ENCODE results near the gene GTF2F2. TPM values are rescaled to one million over a fixed set of nuclear protein-coding genes. Genes with fewer than 3 reads are reported as not detected.

The GTF2F2 gene
- total and polyA plus RNA-seq, 8 donors, result 8.7 to 30.7 (median 16.2) TPM

DNA sequence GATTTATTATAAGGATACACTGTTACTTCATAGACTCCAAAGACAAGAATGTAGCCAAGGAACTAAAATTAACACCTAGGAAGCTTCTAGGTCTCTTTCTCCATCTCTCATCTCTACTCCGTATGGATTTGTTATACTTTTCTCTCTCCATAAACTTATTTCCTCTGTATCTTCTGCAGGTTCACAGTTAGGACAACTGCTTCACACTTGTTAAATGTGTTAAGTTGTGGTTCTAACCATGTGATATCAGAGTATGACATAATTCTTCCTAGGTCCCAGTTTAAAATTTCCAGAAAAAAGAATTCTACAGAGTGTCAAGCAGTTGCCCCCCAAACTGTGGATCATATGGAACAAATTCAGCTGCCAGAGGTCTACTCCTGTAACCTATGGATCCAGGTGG lies 42.3 kb upstream of the GTF2F2 start:
- intact Hi-C loops (cut with DNase I; ENCODE audit: low total_unique reads), result no loop called here
- 67 to 88% (median 75%) methylated on average over 1 of the region's 1 CpG for WGBS, 5 donors
- DNase-seq, result no peak
- no peaks in the 10 kb centered on the region for H3K27me3 ChIP-seq
- H3K27ac ChIP-seq, result no peak overlapping the region
- no peaks in the 10 kb centered on the region for H3K4me1 ChIP-seq
- TF ChIP-seq POLR2A (IDR thresholded peaks at IDR 0.05) (no peak), POLR2AphosphoS5 (IDR thresholded peaks at IDR 0.05) (no peak), EP300 (IDR thresholded peaks at IDR 0.05) (no peak)
- TF ChIP-seq, protein P1, sequence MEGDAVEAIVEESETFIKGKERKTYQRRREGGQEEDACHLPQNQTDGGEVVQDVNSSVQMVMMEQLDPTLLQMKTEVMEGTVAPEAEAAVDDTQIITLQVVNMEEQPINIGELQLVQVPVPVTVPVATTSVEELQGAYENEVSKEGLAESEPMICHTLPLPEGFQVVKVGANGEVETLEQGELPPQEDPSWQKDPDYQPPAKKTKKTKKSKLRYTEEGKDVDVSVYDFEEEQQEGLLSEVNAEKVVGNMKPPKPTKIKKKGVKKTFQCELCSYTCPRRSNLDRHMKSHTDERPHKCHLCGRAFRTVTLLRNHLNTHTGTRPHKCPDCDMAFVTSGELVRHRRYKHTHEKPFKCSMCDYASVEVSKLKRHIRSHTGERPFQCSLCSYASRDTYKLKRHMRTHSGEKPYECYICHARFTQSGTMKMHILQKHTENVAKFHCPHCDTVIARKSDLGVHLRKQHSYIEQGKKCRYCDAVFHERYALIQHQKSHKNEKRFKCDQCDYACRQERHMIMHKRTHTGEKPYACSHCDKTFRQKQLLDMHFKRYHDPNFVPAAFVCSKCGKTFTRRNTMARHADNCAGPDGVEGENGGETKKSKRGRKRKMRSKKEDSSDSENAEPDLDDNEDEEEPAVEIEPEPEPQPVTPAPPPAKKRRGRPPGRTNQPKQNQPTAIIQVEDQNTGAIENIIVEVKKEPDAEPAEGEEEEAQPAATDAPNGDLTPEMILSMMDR (IDR thresholded peaks at IDR 0.05), result no peak
- no peaks in the 10 kb centered on the region for H3K9me3 ChIP-seq
- no peaks in the 10 kb centered on the region for H3K36me3 ChIP-seq
- no peak overlapping the region for H3K4me3 ChIP-seq

DNA sequence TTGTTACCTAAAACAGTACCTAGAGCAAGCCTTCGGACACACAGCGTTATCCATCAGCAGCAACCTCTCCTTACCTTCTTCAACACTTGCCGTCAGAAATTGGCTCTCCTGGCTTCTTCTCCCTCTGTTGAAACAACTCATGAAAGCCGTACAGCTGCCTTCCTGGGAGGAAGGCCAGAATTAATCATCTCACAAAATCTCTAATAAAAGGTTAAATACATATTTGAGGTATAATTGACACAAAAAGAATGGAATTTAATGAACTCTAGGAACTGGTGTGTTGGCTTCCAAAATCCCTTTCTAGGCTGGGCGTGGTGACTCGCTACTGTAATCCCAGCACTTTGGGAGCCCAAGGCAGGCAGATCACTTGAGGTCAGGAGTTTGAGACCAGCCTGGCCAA lies 37.3 kb upstream of the GTF2F2 start:
- Histone ChIP-seq H3K27ac (no peak overlapping the region), H3K9me3 (no peaks in the 10 kb centered on the region), H3K36me3 (no peaks in the 10 kb centered on the region), H3K4me1 (no peaks in the 10 kb centered on the region), H3K4me3 (no peak overlapping the region), H3K27me3 (no peaks in the 10 kb centered on the region)
- TF ChIP-seq, protein P1 (IDR thresholded peaks at IDR 0.05), result no peak
- TF ChIP-seq EP300 (IDR thresholded peaks at IDR 0.05) (no peak), POLR2AphosphoS5 (IDR thresholded peaks at IDR 0.05) (no peak), POLR2A (IDR thresholded peaks at IDR 0.05) (no peak)
- DNase-seq, result no peak
- intact Hi-C loops (cut with DNase I; ENCODE audit: low total_unique reads), result no loop called here
- 54 to 70% (median 63%) methylated on average over 6 of the region's 6 CpGs for WGBS, 5 donors

DNA sequence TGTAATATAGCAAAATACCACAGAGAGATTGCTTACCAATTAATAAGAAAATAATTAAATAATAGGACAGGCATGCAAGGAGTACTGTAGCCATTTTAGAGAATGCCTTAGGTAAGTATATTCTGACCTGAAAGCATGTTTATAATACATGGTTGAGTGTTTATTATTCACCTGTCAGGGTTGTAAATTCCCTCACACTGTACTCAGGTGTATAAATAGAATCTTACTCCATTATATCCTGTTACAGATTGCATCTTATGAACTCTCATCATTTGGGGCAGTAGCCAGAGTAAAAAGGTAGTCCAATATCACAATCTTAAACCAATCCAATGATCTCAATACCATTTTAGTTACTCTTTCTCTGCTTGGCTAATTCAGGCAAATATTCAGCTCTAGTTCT lies 35.8 kb upstream of the GTF2F2 start:
- H3K4me3 ChIP-seq, result no peak overlapping the region
- intact Hi-C loops (cut with DNase I; ENCODE audit: low total_unique reads), result no loop called here
- no peaks in the 10 kb centered on the region for H3K27me3 ChIP-seq
- no peak for TF ChIP-seq POLR2A (IDR thresholded peaks at IDR 0.05)
- no peak for TF ChIP-seq POLR2AphosphoS5 (IDR thresholded peaks at IDR 0.05)
- TF ChIP-seq, protein P1 (IDR thresholded peaks at IDR 0.05), result no peak
- no peak for TF ChIP-seq EP300 (IDR thresholded peaks at IDR 0.05)
- no peak for DNase-seq
- H3K36me3 ChIP-seq, result no peaks in the 10 kb centered on the region
- H3K4me1 ChIP-seq, result no peaks in the 10 kb centered on the region
- no peaks in the 10 kb centered on the region for H3K9me3 ChIP-seq
- H3K27ac ChIP-seq, result no peak overlapping the region

DNA sequence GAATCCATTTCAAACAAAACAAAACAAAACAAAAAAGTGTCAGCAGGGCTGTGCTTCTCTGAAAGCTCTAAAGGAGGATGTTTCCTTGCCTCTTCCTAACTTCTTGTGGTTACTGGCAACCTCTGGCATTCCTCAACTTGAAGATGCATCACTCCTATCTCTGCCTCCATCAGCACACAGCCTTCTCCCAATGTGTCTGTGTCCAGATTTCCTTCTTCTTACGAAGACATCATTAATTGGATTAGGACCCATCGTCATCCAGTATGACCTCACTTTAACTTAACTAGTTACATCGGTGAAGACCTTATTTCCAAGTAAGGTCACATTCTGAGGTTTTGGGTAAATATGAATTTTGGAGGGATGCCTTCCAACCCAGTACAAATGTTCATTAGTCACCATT lies 33.8 kb upstream of the GTF2F2 start:
- no peaks in the 10 kb centered on the region for H3K4me1 ChIP-seq
- 79 to 88% (median 83%) methylated on average over 3 of the region's 3 CpGs for WGBS, 5 donors
- intact Hi-C loops (cut with DNase I; ENCODE audit: low total_unique reads), result no loop called here
- H3K9me3 ChIP-seq, result no peaks in the 10 kb centered on the region
- H3K27ac ChIP-seq, result no peak overlapping the region
- H3K4me3 ChIP-seq, result no peak overlapping the region
- DNase-seq, result no peak
- TF ChIP-seq POLR2A (IDR thresholded peaks at IDR 0.05), result no peak
- no peak for TF ChIP-seq EP300 (IDR thresholded peaks at IDR 0.05)
- TF ChIP-seq POLR2AphosphoS5 (IDR thresholded peaks at IDR 0.05), result no peak
- TF ChIP-seq, protein P1 (IDR thresholded peaks at IDR 0.05), result no peak
- no peaks in the 10 kb centered on the region for H3K36me3 ChIP-seq
- no peaks in the 10 kb centered on the region for H3K27me3 ChIP-seq

Measured in stomach (tissue), 9 donors.